ENCODE measurements around the gene DCLK2. TPM values are rescaled to one million over a fixed set of nuclear protein-coding genes. Genes with fewer than 3 reads are reported as not detected.

DCLK2 gene
- total and polyA plus RNA-seq, 2 of the 4 experiments (the other 2 are of a cell fraction): 11.3 to 15.5 TPM

DNA sequence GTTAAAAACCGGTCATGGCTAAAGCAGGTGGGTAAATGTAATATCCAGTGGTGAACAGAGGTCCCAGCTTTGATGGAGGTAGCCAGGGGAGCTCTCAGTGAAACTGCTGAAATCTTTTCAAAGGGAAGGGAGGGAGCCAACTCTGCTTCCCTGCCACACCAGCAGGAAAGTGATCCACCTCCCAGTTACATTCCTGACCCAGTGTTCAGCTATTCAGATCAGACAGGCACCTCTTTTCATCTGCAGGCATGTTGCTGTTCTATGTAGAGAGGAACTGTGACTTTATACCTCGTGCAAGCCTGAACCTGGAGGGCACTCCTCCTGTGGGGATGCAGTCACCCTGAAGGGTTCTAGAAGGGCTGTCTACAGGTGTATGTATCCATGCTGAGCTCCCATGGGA lies 37.6 kb downstream of the DCLK2 start:
- Histone ChIP-seq H2AK5ac (ENCODE audit: low read depth, low read length) (peak overlapping the region; percentile 58; the same call in 1 of the 2 replicates), H3K36me3 (ENCODE audit: control insufficient read depth, insufficient read depth, low read length) (no peaks in the 10 kb centered on the region), H3K4me2 (ENCODE audit: low read depth, low read length) (no peak overlapping the region; the same call in 1 of the 2 replicates), H2AK9ac (replicated peaks; ENCODE audit: low read depth, low read length, poor library complexity) (peak overlapping the region; percentile 37), H2BK5ac (ENCODE audit: low read depth, low read length, poor library complexity, severe bottlenecking) (peak overlapping the region; percentile 31), H3K18ac (ENCODE audit: low read depth, low read length) (peak overlapping the region; percentile 57; the same call in 1 of the 2 replicates), H4K91ac (ENCODE audit: insufficient read depth, low read depth, low read length) (peak overlapping the region; percentile 29), H4K20me1 (ENCODE audit: insufficient read depth, low read length) (peaks cover 4% of the 10 kb centered on the region; the same call in 1 of the 2 replicates), H4K5ac (ENCODE audit: low read depth, low read length) (peak overlapping the region; percentile 13; the same call in 1 of the 2 replicates), H3K9me3 (ENCODE audit: control insufficient read depth, insufficient read depth, low read length) (peaks cover 6% of the 10 kb centered on the region; the same call in 1 of the 2 replicates), H3K79me1 (ENCODE audit: low read depth in 1 of 2, low read length in 2 of 2) (peaks cover 35 to 41% of the 10 kb centered on the region in 2 experiments), H3K23ac (ENCODE audit: low read depth, low read length) (peak overlapping the region; percentile 78; the same call in 1 of the 2 replicates), H2AFZ (replicated peaks; ENCODE audit: low read length, poor library complexity) (peak overlapping the region; percentile 37), H3K4ac (ENCODE audit: low read depth, low read length) (peak overlapping the region; percentile 55), H3K4me1 (ENCODE audit: control insufficient read depth, insufficient read depth, low read length) (peaks cover 27% of the 10 kb centered on the region), H4K8ac (ENCODE audit: low read depth in 2 of 2, low read length in 2 of 2) (peak overlapping the region in 1 of 2 experiments; percentile 59; a peak in 1 of 4 replicates), H3K27me3 (ENCODE audit: control insufficient read depth, insufficient read depth, low read length) (no peaks in the 10 kb centered on the region), H3K56ac (ENCODE audit: extremely low read depth, insufficient read depth, low read length) (no peak overlapping the region; the same call in 1 of the 2 replicates), H3K9ac (ENCODE audit: low read depth, low read length) (no peak overlapping the region), H2BK15ac (ENCODE audit: low read depth, low read length) (peak overlapping the region; percentile 48; the same call in 2 of the 3 replicates), H3K27ac (ENCODE audit: insufficient read depth, low read length) (no peak overlapping the region), H2BK120ac (ENCODE audit: low read depth, low read length) (peak overlapping the region; percentile 67; the same call in 1 of the 2 replicates), H3K14ac (replicated peaks; ENCODE audit: low read depth, low read length) (peak overlapping the region; percentile 73), H3K4me3 (ENCODE audit: insufficient read depth, low read depth, low read length) (no peak overlapping the region), H3K9me1 (ENCODE audit: insufficient read depth, low read length) (peaks cover 14% of the 10 kb centered on the region), H2BK20ac (ENCODE audit: low read depth, low read length) (peak overlapping the region; percentile 60)
- ATAC-seq (ENCODE audit: low read depth) (peak; percentile 38), DNase-seq (peak; percentile 25)
- POLR2A ChIA-PET (ENCODE audit: unreplicated experiment): interaction anchor here (0.5 kb wide), 1 partner anchor 14 kb away, joined by 3 read pairs; no protein-coding TSS in a partner anchor
- intact Hi-C loops (cut with micrococcal nuclease): no loop called here
- TF ChIP-seq MAZ (IDR thresholded peaks at IDR 0.05; ENCODE audit: borderline replicate concordance, low read depth, low read length) (no peak), MAFK (IDR thresholded peaks at IDR 0.05; ENCODE audit: low read depth, low read length) (no peak), BHLHE40 (IDR thresholded peaks at IDR 0.05; ENCODE audit: low read depth, low read length) (no peak), MXI1 (IDR thresholded peaks at IDR 0.05; ENCODE audit: borderline replicate concordance, low read depth, low read length) (no peak), CEBPB (IDR thresholded peaks at IDR 0.05; ENCODE audit: low read depth, low read length) (no peak), CHD1 (IDR thresholded peaks at IDR 0.05; ENCODE audit: low read depth, low read length) (no peak), RAD21 (IDR thresholded peaks at IDR 0.05; ENCODE audit: low read length) (no peak), NFE2L2 (IDR thresholded peaks at IDR 0.05; ENCODE audit: low read depth, low read length) (no peak), RCOR1 (IDR thresholded peaks at IDR 0.05; ENCODE audit: insufficient replicate concordance, low read length) (no peak)
- TF ChIP-seq, protein P1, sequence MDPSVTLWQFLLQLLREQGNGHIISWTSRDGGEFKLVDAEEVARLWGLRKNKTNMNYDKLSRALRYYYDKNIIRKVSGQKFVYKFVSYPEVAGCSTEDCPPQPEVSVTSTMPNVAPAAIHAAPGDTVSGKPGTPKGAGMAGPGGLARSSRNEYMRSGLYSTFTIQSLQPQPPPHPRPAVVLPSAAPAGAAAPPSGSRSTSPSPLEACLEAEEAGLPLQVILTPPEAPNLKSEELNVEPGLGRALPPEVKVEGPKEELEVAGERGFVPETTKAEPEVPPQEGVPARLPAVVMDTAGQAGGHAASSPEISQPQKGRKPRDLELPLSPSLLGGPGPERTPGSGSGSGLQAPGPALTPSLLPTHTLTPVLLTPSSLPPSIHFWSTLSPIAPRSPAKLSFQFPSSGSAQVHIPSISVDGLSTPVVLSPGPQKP (IDR thresholded peaks at IDR 0.05; ENCODE audit: borderline replicate concordance, low read depth, low read length): no peak
- TF ChIP-seq, protein P2, sequence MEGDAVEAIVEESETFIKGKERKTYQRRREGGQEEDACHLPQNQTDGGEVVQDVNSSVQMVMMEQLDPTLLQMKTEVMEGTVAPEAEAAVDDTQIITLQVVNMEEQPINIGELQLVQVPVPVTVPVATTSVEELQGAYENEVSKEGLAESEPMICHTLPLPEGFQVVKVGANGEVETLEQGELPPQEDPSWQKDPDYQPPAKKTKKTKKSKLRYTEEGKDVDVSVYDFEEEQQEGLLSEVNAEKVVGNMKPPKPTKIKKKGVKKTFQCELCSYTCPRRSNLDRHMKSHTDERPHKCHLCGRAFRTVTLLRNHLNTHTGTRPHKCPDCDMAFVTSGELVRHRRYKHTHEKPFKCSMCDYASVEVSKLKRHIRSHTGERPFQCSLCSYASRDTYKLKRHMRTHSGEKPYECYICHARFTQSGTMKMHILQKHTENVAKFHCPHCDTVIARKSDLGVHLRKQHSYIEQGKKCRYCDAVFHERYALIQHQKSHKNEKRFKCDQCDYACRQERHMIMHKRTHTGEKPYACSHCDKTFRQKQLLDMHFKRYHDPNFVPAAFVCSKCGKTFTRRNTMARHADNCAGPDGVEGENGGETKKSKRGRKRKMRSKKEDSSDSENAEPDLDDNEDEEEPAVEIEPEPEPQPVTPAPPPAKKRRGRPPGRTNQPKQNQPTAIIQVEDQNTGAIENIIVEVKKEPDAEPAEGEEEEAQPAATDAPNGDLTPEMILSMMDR (conservative IDR thresholded peaks at IDR 0.05; ENCODE audit: low read depth, low read length): no peak
- dilution Hi-C loops (cut with HindIII; ENCODE audit: low sequenced_read_pairs, unreplicated experiment): no loop called here
- WGBS, 2 experiments (ENCODE audit: extremely low coverage in 2 of 2, insufficient read length in 1 of 2): no CpG with 5 or more reads among the region's 2 CpGs
- CTCF ChIA-PET: interaction anchor here (0.9 kb wide), 1 partner anchor 14 kb away, joined by 3 read pairs; no protein-coding TSS in a partner anchor
- no TSS peak for BruUV-seq (replicated peaks)
- in situ Hi-C loops (cut with MboI; ENCODE audit: low sequenced_read_pairs): no loop called here

Measured in IMR-90 (cell line).